Measurements from ENCODE around the gene HDAC6.

The HDAC6 gene

DNA sequence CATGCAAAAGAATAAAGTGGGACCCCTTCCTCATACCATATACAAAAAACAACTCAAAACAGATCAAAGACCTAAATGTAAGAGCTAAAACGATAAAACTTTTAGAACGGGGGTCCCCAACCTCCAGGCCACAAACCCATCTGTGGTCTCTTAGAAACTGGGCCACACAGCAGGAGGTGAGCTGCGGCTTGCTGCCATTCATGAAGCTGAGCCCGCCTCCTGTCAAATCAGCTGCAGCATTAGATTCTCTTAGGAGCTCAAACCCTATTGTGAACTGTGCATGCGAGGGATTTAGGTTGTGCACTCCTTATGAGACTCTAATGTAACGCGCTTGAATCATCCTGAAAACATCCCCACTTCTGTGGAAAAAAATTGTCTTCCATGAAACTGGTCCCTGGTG, 22.5 kb upstream of the HDAC6 start:
- 83 to 85% methylated on average over 7 of the region's 7 CpGs for WGBS, 2 experiments
- H3K4me1 ChIP-seq (ENCODE audit: control insufficient read depth, insufficient read depth, low read length), result no peaks in the 10 kb centered on the region
- no peaks in the 10 kb centered on the region for H3K27me3 ChIP-seq (ENCODE audit: control insufficient read depth, insufficient read depth, low read length, poor library complexity, severe bottlenecking)
- no peak overlapping the region for H3K27ac ChIP-seq (ENCODE audit: insufficient read depth, low read depth, low read length, poor library complexity, severe bottlenecking)
- no peaks in the 10 kb centered on the region for H3K36me3 ChIP-seq (ENCODE audit: control insufficient read depth, insufficient read depth, low read length)
- no peak overlapping the region for H3K4me3 ChIP-seq (ENCODE audit: insufficient read depth, low read depth, low read length)
- H3K9me3 ChIP-seq (ENCODE audit: control insufficient read depth, low read length), result no peaks in the 10 kb centered on the region

DNA sequence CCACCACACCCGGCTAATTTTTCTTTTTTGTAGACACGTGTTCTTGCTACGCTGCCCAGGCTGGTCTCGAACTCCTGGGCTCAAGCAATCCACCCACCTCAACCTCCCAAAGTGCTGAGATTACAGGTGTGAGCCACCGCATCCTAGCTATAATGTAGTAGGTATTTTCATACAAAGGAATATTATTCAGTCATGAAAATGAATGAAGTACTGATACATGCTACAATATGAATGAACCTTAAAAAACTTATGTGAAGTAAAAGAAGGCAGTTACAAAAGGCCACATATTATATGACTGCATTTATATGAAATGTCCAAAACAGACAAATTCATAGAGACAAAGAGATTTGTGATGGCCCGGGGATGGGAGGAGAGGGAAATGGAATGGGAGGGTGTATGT, 20.2 kb upstream of the HDAC6 start:
- Histone ChIP-seq H3K4me1 (ENCODE audit: control insufficient read depth, insufficient read depth, low read length) (no peaks in the 10 kb centered on the region), H3K4me3 (ENCODE audit: insufficient read depth, low read depth, low read length) (no peak overlapping the region), H3K27me3 (ENCODE audit: control insufficient read depth, insufficient read depth, low read length, poor library complexity, severe bottlenecking) (no peaks in the 10 kb centered on the region), H3K27ac (ENCODE audit: insufficient read depth, low read depth, low read length, poor library complexity, severe bottlenecking) (no peak overlapping the region), H3K9me3 (ENCODE audit: control insufficient read depth, low read length) (no peaks in the 10 kb centered on the region), H3K36me3 (ENCODE audit: control insufficient read depth, insufficient read depth, low read length) (no peaks in the 10 kb centered on the region)
- WGBS, 2 experiments, result 87 to 97% methylated on average over 5 of the region's 6 CpGs

DNA sequence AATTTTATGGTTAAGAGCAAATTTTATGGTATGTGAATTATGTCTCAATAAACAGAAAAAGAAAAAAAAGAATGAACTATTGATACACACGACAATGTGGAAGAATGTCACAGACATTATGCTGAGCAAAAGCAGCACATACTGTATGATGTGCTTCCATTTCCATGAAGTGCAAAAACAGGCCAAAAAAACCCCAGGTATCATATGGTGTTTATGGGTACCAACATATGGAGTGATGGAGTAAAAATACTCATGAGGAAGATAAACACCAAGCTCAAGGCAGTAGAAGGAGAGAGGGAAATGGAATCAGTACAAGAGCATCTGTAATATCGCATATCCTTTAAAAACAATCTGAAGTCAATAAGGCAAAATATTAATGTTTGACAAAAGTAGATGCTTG, 19.7 kb upstream of the HDAC6 start:
- H3K4me1 ChIP-seq (ENCODE audit: control insufficient read depth, insufficient read depth, low read length), result no peaks in the 10 kb centered on the region
- H3K4me3 ChIP-seq (ENCODE audit: insufficient read depth, low read depth, low read length), result no peak overlapping the region
- WGBS, 2 experiments, result 87 to 100% methylated on average over 1 of the region's 2 CpGs

DNA sequence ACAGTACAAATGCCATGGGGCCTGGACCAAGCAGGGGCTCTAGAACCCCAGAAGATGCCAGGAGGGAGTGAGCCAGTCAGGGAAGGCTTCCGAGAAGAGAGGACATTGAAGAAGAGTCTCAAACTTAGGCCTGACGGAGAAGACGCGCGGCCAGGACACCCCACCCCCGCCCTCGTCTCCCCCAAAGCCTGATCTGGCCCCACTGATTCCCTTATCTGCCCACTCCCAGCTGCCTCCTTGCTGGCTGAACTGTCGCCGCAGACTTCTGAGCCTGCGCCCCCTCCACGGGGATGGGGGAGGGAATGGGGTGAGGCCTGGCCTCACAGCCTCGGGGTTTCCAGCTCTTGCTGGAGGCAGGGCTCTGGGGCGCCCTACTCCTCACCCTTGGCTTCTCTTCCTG, 19.1 kb upstream of the HDAC6 start:
- Histone ChIP-seq H3K9me3 (ENCODE audit: control insufficient read depth, low read length) (no peaks in the 10 kb centered on the region), H3K4me3 (ENCODE audit: insufficient read depth, low read depth, low read length) (no peak overlapping the region), H3K36me3 (ENCODE audit: control insufficient read depth, insufficient read depth, low read length) (no peaks in the 10 kb centered on the region), H3K4me1 (ENCODE audit: control insufficient read depth, insufficient read depth, low read length) (no peaks in the 10 kb centered on the region), H3K27me3 (ENCODE audit: control insufficient read depth, insufficient read depth, low read length, poor library complexity, severe bottlenecking) (no peaks in the 10 kb centered on the region), H3K27ac (ENCODE audit: insufficient read depth, low read depth, low read length, poor library complexity, severe bottlenecking) (no peak overlapping the region)
- WGBS, 2 experiments, result 86 to 92% methylated on average over 13 of the region's 13 CpGs

More for the DNA sequence above, 19.7 kb upstream of the HDAC6 start:
- Histone ChIP-seq H3K9me3 (ENCODE audit: control insufficient read depth, low read length) (no peaks in the 10 kb centered on the region), H3K27ac (ENCODE audit: insufficient read depth, low read depth, low read length, poor library complexity, severe bottlenecking) (no peak overlapping the region), H3K27me3 (ENCODE audit: control insufficient read depth, insufficient read depth, low read length, poor library complexity, severe bottlenecking) (no peaks in the 10 kb centered on the region), H3K36me3 (ENCODE audit: control insufficient read depth, insufficient read depth, low read length) (no peaks in the 10 kb centered on the region)

DNA sequence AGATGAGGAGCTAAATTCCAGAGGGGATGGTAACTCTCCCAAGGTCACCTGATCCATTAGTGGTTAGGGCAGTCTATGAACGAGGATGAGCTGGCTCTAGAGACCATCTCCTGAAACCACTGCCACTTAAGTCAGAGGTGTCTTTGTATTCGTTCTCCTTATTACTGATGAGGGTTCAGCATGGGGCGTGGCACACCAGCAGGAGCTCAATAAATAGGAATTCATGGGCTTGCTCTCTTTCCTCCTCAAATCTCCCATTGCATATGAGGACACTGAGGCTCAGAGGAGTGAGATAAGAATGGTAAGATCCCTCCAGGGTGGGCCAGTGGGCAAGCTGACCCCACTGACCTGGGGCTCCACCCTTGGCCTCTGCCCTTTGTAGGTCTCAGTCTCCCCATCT, 17.1 kb upstream of the HDAC6 start:
- no peak overlapping the region for H3K27ac ChIP-seq (ENCODE audit: insufficient read depth, low read depth, low read length, poor library complexity, severe bottlenecking)
- H3K36me3 ChIP-seq (ENCODE audit: control insufficient read depth, insufficient read depth, low read length), result no peaks in the 10 kb centered on the region
- WGBS, 2 experiments, result 75 to 77% methylated on average over 3 of the region's 3 CpGs
- H3K4me3 ChIP-seq (ENCODE audit: insufficient read depth, low read depth, low read length), result no peak overlapping the region
- no peaks in the 10 kb centered on the region for H3K27me3 ChIP-seq (ENCODE audit: control insufficient read depth, insufficient read depth, low read length, poor library complexity, severe bottlenecking)
- no peaks in the 10 kb centered on the region for H3K4me1 ChIP-seq (ENCODE audit: control insufficient read depth, insufficient read depth, low read length)
- no peaks in the 10 kb centered on the region for H3K9me3 ChIP-seq (ENCODE audit: control insufficient read depth, low read length)

DNA sequence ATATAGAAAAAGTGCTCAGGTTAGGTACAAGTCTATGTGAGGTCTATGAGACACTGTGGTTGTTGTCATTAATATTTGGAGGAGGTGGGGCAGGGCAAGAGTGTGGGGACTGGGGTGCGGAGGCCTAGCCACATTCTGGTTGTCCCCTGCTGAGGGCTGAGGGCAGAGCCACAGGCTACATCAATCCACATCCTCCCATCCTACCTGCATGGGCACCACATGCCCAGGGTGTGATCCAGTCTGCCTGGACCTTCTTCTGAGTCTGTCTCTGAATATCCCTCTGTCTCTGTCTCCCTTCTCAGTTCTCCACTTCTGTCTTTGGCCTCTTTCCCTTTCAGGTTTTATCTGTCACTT, 16.7 kb upstream of the HDAC6 start:
- H3K4me1 ChIP-seq (ENCODE audit: control insufficient read depth, insufficient read depth, low read length), result no peaks in the 10 kb centered on the region
- WGBS, 2 experiments, result 90 to 100% methylated on average over 1 of the region's 1 CpG
- no peak overlapping the region for H3K27ac ChIP-seq (ENCODE audit: insufficient read depth, low read depth, low read length, poor library complexity, severe bottlenecking)
- no peak overlapping the region for H3K4me3 ChIP-seq (ENCODE audit: insufficient read depth, low read depth, low read length)
- no peaks in the 10 kb centered on the region for H3K27me3 ChIP-seq (ENCODE audit: control insufficient read depth, insufficient read depth, low read length, poor library complexity, severe bottlenecking)
- H3K9me3 ChIP-seq (ENCODE audit: control insufficient read depth, low read length), result no peaks in the 10 kb centered on the region
- H3K36me3 ChIP-seq (ENCODE audit: control insufficient read depth, insufficient read depth, low read length), result no peaks in the 10 kb centered on the region

DNA sequence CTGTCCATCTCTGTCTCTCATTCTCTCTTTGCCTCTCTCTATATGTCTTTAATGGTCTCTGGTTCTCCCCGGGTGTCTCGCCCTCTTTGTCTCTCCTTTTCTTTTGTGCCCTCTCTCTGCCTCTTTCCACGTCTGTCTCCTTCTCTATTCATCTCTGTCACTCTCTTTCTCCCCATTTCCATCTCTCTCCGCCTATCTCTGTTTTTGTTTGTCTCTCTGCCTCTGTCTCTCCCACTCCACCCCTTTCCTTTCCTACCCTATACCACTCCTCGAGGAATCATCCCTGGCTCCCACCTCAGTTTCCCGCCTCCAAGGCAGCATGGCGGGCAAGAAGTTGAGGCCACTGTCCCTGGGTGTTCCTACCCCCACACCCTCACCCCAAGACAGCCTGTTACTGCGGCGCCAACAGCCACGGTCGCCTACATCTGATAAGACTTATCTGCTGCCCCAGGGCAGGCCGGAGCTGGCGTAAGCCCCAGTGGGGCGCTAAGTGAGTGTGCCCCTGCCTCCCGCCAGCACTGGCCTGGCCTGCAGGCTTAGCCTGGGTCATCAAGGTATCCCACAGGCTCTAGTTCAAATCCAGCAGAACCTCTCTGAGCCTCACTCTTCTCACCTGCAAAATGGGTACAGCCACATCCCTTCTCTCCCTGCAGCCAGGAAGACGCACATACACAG, 16.2 kb upstream of the HDAC6 start:
- Histone ChIP-seq H3K9me3 (ENCODE audit: control insufficient read depth, low read length) (no peaks in the 10 kb centered on the region), H3K4me3 (ENCODE audit: insufficient read depth, low read depth, low read length) (no peak overlapping the region), H3K27ac (ENCODE audit: insufficient read depth, low read depth, low read length, poor library complexity, severe bottlenecking) (no peak overlapping the region), H3K4me1 (ENCODE audit: control insufficient read depth, insufficient read depth, low read length) (no peaks in the 10 kb centered on the region), H3K27me3 (ENCODE audit: control insufficient read depth, insufficient read depth, low read length, poor library complexity, severe bottlenecking) (no peaks in the 10 kb centered on the region), H3K36me3 (ENCODE audit: control insufficient read depth, insufficient read depth, low read length) (no peaks in the 10 kb centered on the region)
- WGBS, 2 experiments, result 89 to 91% methylated on average over 16 of the region's 16 CpGs

DNA sequence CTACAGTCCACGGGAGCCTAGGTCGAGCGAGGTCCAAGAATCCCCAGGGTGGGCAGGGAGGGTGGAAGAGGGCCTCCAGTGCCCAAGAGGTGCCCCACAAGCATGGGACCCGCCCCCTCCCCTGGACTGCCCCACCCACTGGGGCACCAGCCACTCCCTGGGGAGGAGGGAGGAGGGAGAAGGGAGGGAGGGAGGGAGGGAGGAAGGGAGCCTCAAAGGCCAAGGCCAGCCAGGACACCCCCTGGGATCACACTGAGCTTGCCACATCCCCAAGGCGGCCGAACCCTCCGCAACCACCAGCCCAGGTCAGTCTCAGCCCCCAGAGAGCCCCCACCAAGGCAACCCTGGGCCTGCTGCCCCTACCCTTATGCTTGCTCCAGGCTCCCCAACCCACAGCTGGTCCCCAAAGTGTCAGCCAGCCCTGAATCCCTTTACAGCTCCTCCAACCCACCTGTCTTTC, 15.5 kb upstream of the HDAC6 start, which contains the start of gene GATA1:
GATA1 (plus strand) TSS at position 250 of the 460 bp plus-strand sequence. CDS start 4,520 bp downstream, outside the sequence.
- no peak within 1 kb of the TSS for H3K4me3 ChIP-seq (ENCODE audit: insufficient read depth, low read depth, low read length)

DNA sequence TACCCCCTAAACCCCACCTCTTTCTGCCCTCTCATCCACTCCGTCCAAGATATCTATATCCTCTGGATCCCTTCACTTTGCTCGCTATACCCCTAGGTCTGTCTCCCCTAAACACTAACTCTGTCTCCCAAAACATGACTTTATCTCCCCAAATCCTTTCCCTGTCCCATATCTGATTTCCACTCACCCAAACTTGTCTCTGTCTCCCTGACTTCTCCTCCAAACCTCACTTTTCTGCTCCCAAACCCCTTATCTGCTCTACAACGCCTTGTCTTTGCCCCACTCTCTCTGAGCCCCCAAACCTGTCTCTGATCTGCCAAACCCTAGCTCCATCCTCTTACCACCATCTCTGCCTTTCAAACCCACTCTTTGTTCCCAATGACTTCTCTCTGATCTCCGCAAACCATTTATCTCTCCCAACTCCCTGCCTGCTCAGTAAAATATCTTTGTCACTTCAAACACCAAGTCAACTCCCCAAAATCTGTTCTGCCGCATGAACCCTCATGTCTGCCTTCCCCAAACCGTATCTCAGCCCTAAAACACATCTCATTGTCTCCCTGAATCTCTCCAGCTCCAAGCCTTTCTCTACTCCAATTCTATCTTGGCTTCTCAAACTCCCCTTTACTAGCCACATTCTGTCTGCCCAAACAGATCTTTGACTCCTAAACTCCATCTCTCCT, 14.9 kb upstream of the HDAC6 start:
- H3K4me1 ChIP-seq (ENCODE audit: control insufficient read depth, insufficient read depth, low read length), result no peaks in the 10 kb centered on the region
- no peak overlapping the region for H3K4me3 ChIP-seq (ENCODE audit: insufficient read depth, low read depth, low read length)
- H3K9me3 ChIP-seq (ENCODE audit: control insufficient read depth, low read length), result no peaks in the 10 kb centered on the region
- no peaks in the 10 kb centered on the region for H3K36me3 ChIP-seq (ENCODE audit: control insufficient read depth, insufficient read depth, low read length)
- no peaks in the 10 kb centered on the region for H3K27me3 ChIP-seq (ENCODE audit: control insufficient read depth, insufficient read depth, low read length, poor library complexity, severe bottlenecking)
- H3K27ac ChIP-seq (ENCODE audit: insufficient read depth, low read depth, low read length, poor library complexity, severe bottlenecking), result no peak overlapping the region
- WGBS, 2 experiments, result 85 to 89% methylated on average over 6 of the region's 6 CpGs

More for the DNA sequence above, 15.5 kb upstream of the HDAC6 start, which contains the start of gene GATA1:
- Histone ChIP-seq H3K36me3 (ENCODE audit: control insufficient read depth, insufficient read depth, low read length) (no peaks in the 10 kb centered on the region), H3K27ac (ENCODE audit: insufficient read depth, low read depth, low read length, poor library complexity, severe bottlenecking) (no peak within 1 kb of the TSS), H3K27me3 (ENCODE audit: control insufficient read depth, insufficient read depth, low read length, poor library complexity, severe bottlenecking) (no peaks in the 10 kb centered on the region), H3K9me3 (ENCODE audit: control insufficient read depth, low read length) (no peaks in the 10 kb centered on the region), H3K4me1 (ENCODE audit: control insufficient read depth, insufficient read depth, low read length) (no peaks in the 10 kb centered on the region)
- 83 to 89% methylated on average over 4 to 7 of the region's 7 CpGs for WGBS, 2 experiments

DNA sequence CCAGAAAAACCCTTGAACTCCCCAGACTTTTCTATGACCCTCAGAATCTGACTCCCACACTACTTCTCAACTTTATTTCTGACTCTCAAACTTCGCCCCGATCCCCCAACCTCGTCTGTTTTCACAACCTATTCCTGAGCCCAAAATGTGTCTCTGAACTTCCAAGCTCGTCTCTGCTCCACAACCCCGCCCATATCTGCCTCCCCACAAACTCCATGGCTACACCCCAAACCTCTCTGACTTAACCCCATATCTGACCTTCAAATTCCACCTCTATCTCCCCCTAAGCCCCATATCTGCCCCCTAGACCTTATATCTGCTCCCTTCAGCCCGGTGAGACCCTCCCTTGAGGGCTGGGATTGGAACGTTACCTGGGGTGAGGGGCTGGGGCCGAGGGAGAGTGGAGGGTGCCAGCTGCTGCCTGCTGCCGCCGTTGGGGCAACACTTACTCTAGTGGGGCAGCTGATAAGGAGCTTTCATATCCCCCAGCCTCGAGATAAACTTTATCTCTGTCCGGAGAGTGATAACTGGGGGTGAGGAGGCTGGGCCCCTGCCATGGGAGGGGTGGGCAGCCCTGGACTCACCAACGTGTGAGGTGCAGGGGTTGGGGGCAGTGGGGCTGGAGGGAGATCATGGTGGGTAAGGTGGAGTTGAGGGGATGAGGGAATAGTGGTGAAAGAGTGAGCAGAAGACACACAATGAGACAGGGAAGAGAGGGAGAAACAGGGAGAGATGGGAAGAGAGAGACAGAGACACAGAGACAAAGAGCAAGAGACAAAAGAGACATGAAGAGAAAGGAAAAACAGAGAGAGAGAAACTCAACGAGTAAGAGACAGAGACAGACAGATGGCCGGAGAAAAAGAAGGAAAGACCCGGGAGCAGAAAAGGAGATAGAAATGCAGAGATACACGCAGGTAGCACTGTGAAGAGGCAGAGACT, 14.1 kb upstream of the HDAC6 start:
- Histone ChIP-seq H3K27ac (ENCODE audit: insufficient read depth, low read depth, low read length, poor library complexity, severe bottlenecking) (no peak overlapping the region), H3K27me3 (ENCODE audit: control insufficient read depth, insufficient read depth, low read length, poor library complexity, severe bottlenecking) (no peaks in the 10 kb centered on the region), H3K4me3 (ENCODE audit: insufficient read depth, low read depth, low read length) (no peak overlapping the region), H3K9me3 (ENCODE audit: control insufficient read depth, low read length) (no peaks in the 10 kb centered on the region), H3K4me1 (ENCODE audit: control insufficient read depth, insufficient read depth, low read length) (no peaks in the 10 kb centered on the region), H3K36me3 (ENCODE audit: control insufficient read depth, insufficient read depth, low read length) (no peaks in the 10 kb centered on the region)
- 86 to 87% methylated on average over 16 to 17 of the region's 17 CpGs for WGBS, 2 experiments
